OCI-LY1 (cell line): ENCODE measurements around the gene HUNK.

Experiments used
- H2AFZ ChIP-seq: fragments of 200-600 bp; sonication (generic), shearing (Covaris generic); 2 replicates; pipeline ENCODE4 v1.6.0; 2014; ENCODE audit warnings: antibody characterized with exemption, mild to moderate bottlenecking, low read length
- H3F3A ChIP-seq: fragments of 200-600 bp; sonication (generic), shearing (Covaris generic); 2 replicates; pipeline ENCODE4 v1.6.0; 2014; ENCODE audit warnings: mild to moderate bottlenecking, antibody characterized with exemption, low read length, moderate library complexity; ENCODE audit not compliant: insufficient read depth
- H3K27ac ChIP-seq: fragments of 200-600 bp; sonication (generic); 2 replicates; pipeline ENCODE4 v1.5.1; 2014; ENCODE audit warnings: low read length, mixed run types, mild to moderate bottlenecking, low read depth; ENCODE audit not compliant: poor library complexity, severe bottlenecking
- H3K27me3 ChIP-seq: fragments of 200-600 bp; sonication (generic); 2 replicates; pipeline ENCODE4 v1.6.0; 2014; ENCODE audit warnings: antibody characterized with exemption, mild to moderate bottlenecking, low read length, moderate library complexity; ENCODE audit not compliant: insufficient read depth
- H3K36me3 ChIP-seq: fragments of 200-600 bp; sonication (generic); 2 replicates; pipeline ENCODE4 v1.6.1; 2014; ENCODE audit warnings: mild to moderate bottlenecking, antibody characterized with exemption, low read length, moderate library complexity, mixed read lengths; ENCODE audit not compliant: insufficient read depth
- H3K4me1 ChIP-seq: fragments of 200-600 bp; sonication (generic); 2 replicates; pipeline ENCODE4 v1.5.1; 2014; ENCODE audit warnings: mild to moderate bottlenecking, low read length, moderate library complexity; ENCODE audit not compliant: insufficient read depth, severe bottlenecking
- H3K4me2 ChIP-seq: fragments of 200-600 bp; sonication (generic), shearing (Covaris generic); 2 replicates; pipeline ENCODE4 v1.6.1; 2014; ENCODE audit warnings: low read length
- H3K4me3 ChIP-seq: fragments of 200-600 bp; sonication (generic); 2 replicates; pipeline ENCODE4 v1.5.1; 2014; ENCODE audit warnings: low read length, low read depth, mild to moderate bottlenecking, mixed read lengths; ENCODE audit not compliant: poor library complexity, severe bottlenecking
- H3K79me2 ChIP-seq: fragments of 200-600 bp; shearing (Covaris generic); 2 replicates; pipeline ENCODE4 v1.6.1; 2016; ENCODE audit warnings: mixed run types, low read length, mixed read lengths; ENCODE audit not compliant: insufficient read depth
- H3K9ac ChIP-seq: fragments of 200-600 bp; sonication (generic), shearing (Covaris generic); 2 replicates; pipeline ENCODE4 v1.6.1; 2014; ENCODE audit warnings: mild to moderate bottlenecking, low read length, mixed read lengths
- H3K9me2 ChIP-seq: fragments of 200-600 bp; sonication (generic), shearing (Covaris generic); 2 replicates; pipeline ENCODE4 v1.6.1; 2014; ENCODE audit warnings: low read depth, mild to moderate bottlenecking, low read length, mixed read lengths
- H3K9me3 ChIP-seq: fragments of 200-600 bp; shearing (Covaris generic); 2 replicates; pipeline ENCODE4 v1.6.1; 2014; ENCODE audit warnings: low read length, mixed read lengths
- H4K20me1 ChIP-seq: fragments of 200-600 bp; sonication (generic), shearing (Covaris generic); 2 replicates; pipeline ENCODE4 v1.6.0; 2016; ENCODE audit warnings: mild to moderate bottlenecking, low read length; ENCODE audit not compliant: insufficient read depth
- EZH2 ChIP-seq: fragments of 200-600 bp; sonication (generic), shearing (Covaris generic); IDR thresholded peaks from 2 replicates; pipeline ENCODE4 v1.8.0; 2017; ENCODE audit warnings: borderline replicate concordance, mixed run types, mild to moderate bottlenecking, antibody characterized with exemption, low read length, moderate library complexity, mixed read lengths
- TF ChIP-seq, protein P1 (sequence below): fragments of 200-600 bp; sonication (generic), shearing (Covaris generic); IDR thresholded peaks from 2 replicates; pipeline ENCODE4 v1.5.1; 2017; ENCODE audit warnings: mild to moderate bottlenecking, antibody characterized with exemption, low read length, moderate library complexity, mixed read lengths

HUNK gene

DNA sequence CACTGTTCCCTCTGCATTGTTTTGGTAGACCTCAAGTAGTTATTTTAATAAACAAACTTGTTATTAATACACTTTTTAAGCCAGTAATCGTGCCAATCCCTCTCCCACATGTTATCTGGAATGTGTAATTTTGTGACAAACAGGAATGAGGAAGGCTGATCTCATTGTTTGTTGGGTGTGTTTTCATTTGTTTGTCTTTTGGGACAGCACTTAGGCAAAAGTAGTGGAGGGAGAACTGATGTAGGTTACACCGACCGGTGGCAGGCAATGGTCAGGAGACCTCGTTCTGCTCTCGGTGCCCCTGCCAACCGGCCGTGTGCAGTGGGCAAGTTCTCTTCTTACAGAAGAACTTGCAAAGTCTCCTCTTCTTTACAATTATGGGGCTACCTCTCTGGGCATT, 99.8 kb downstream of the HUNK start:
- TF ChIP-seq, protein P1, sequence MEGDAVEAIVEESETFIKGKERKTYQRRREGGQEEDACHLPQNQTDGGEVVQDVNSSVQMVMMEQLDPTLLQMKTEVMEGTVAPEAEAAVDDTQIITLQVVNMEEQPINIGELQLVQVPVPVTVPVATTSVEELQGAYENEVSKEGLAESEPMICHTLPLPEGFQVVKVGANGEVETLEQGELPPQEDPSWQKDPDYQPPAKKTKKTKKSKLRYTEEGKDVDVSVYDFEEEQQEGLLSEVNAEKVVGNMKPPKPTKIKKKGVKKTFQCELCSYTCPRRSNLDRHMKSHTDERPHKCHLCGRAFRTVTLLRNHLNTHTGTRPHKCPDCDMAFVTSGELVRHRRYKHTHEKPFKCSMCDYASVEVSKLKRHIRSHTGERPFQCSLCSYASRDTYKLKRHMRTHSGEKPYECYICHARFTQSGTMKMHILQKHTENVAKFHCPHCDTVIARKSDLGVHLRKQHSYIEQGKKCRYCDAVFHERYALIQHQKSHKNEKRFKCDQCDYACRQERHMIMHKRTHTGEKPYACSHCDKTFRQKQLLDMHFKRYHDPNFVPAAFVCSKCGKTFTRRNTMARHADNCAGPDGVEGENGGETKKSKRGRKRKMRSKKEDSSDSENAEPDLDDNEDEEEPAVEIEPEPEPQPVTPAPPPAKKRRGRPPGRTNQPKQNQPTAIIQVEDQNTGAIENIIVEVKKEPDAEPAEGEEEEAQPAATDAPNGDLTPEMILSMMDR = no peak
- no peak for TF ChIP-seq EZH2
- no peaks in the 10 kb centered on the region for H3K27me3 ChIP-seq

DNA sequence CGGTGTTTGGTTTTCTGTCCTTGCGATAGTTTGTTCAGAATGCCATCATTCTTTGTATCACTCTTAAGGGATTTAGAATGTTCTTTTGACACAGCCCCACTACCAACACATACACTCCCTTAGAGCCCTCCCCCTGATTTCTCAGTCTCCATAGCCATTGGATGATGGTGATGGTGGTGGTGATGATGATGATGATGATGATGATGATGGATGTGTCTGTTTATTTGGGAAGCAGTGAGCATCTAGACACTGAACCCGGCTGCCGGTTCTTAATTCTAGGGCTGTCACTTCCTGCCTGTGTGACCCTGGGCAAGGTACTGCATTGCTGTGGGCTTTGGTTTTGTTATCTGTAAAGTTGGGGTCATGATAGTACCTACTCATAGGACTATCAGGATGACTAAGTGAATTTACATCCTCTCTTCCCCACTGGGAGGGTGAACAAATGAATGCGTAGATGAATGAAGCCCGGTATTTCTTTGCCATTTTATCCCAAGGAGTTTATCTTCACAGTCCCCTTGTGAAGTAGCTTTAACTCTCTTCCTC, 100.7 kb downstream of the HUNK start:
- Histone ChIP-seq H3K9me3 (no peaks in the 10 kb centered on the region), H2AFZ (no peak overlapping the region), H3K4me3 (no peak overlapping the region), H3K4me1 (no peaks in the 10 kb centered on the region), H3F3A (no peaks in the 10 kb centered on the region), H3K36me3 (no peaks in the 10 kb centered on the region), H3K4me2 (no peak overlapping the region), H3K27ac (no peak overlapping the region), H4K20me1 (no peaks in the 10 kb centered on the region), H3K27me3 (no peaks in the 10 kb centered on the region), H3K79me2 (no peaks in the 10 kb centered on the region), H3K9me2 (no peaks in the 10 kb centered on the region), H3K9ac (no peak overlapping the region)
- TF ChIP-seq EZH2 = no peak
- TF ChIP-seq, protein P1 = no peak

More for the DNA sequence above, 99.8 kb downstream of the HUNK start:
- Histone ChIP-seq H3K9me2 (no peaks in the 10 kb centered on the region), H3K79me2 (no peaks in the 10 kb centered on the region), H3K36me3 (no peaks in the 10 kb centered on the region), H3K4me3 (no peak overlapping the region), H4K20me1 (no peaks in the 10 kb centered on the region), H3K4me2 (no peak overlapping the region), H3F3A (no peaks in the 10 kb centered on the region), H3K9me3 (no peaks in the 10 kb centered on the region), H3K9ac (no peak overlapping the region), H2AFZ (no peak overlapping the region), H3K27ac (no peak overlapping the region), H3K4me1 (no peaks in the 10 kb centered on the region)

DNA sequence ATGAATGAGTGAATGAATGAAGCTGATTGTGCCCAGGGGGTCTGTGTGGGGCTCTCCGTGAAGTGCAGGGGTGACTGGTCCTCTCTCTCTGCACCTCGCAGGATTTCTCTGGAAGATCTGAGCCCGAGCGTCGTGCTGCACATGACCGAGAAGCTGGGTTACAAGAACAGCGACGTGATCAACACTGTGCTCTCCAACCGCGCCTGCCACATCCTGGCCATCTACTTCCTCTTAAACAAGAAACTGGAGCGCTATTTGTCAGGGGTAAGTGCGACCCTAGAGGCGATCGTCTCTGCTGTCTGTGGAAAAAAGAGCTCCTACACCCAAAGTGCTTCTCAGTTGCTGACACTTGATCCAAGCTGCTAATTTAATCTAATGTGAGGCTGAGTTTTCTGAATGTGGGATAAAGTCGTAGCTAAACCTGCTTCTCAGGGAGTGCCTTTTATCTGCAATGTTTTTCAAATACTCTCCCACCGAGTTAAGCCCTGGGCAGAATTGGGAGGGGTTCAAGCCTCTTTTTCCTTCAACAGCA, 101.7 kb downstream of the HUNK start:
- H3K27ac ChIP-seq = no peak overlapping the region
- H3K4me1 ChIP-seq = no peaks in the 10 kb centered on the region
- no peaks in the 10 kb centered on the region for H3F3A ChIP-seq
- no peaks in the 10 kb centered on the region for H3K9me3 ChIP-seq
- no peak overlapping the region for H3K9ac ChIP-seq
- H3K4me2 ChIP-seq = no peak overlapping the region
- no peak overlapping the region for H2AFZ ChIP-seq
- no peak overlapping the region for H3K4me3 ChIP-seq
- TF ChIP-seq, protein P1 = no peak
- no peak for TF ChIP-seq EZH2
- H4K20me1 ChIP-seq = no peaks in the 10 kb centered on the region
- no peaks in the 10 kb centered on the region for H3K79me2 ChIP-seq
- no peaks in the 10 kb centered on the region for H3K36me3 ChIP-seq
- no peaks in the 10 kb centered on the region for H3K9me2 ChIP-seq
- H3K27me3 ChIP-seq = no peaks in the 10 kb centered on the region
